ENCODE measurements around the gene TSPAN33.

GRCh38 chr7:129191272-129191671 lies 46.8 kb downstream of the TSPAN33 start:
- TF ChIP-seq, protein P1, sequence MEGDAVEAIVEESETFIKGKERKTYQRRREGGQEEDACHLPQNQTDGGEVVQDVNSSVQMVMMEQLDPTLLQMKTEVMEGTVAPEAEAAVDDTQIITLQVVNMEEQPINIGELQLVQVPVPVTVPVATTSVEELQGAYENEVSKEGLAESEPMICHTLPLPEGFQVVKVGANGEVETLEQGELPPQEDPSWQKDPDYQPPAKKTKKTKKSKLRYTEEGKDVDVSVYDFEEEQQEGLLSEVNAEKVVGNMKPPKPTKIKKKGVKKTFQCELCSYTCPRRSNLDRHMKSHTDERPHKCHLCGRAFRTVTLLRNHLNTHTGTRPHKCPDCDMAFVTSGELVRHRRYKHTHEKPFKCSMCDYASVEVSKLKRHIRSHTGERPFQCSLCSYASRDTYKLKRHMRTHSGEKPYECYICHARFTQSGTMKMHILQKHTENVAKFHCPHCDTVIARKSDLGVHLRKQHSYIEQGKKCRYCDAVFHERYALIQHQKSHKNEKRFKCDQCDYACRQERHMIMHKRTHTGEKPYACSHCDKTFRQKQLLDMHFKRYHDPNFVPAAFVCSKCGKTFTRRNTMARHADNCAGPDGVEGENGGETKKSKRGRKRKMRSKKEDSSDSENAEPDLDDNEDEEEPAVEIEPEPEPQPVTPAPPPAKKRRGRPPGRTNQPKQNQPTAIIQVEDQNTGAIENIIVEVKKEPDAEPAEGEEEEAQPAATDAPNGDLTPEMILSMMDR (IDR thresholded peaks at IDR 0.05), result no peak
- TF ChIP-seq POLR2AphosphoS5 (IDR thresholded peaks at IDR 0.05), result no peak
- TF ChIP-seq POLR2A (IDR thresholded peaks at IDR 0.05), result no peak
- no peak for TF ChIP-seq EP300 (IDR thresholded peaks at IDR 0.05)
